GM12872 (cell line): Measurements from ENCODE around the gene LLGL1.

Experiments
- CTCF ChIP-seq: IDR thresholded peaks from 3 replicates; pipeline ENCODE4 v1.5.1; 2011; ENCODE audit warnings: low read depth, mild to moderate bottlenecking, low read length, moderate library complexity; ENCODE audit not compliant: insufficient read depth

LLGL1 gene

GRCh38 chr17:18254888-18255649 is 29.6 kb downstream of the LLGL1 start:
- no peak for TF ChIP-seq CTCF

GRCh38 chr17:18256351-18256750 is 30.9 kb downstream of the LLGL1 start:
- TF ChIP-seq CTCF: no peak

GRCh38 chr17:18256776-18257175 is 31.3 kb downstream of the LLGL1 start:
- no peak for TF ChIP-seq CTCF

GRCh38 chr17:18257268-18257981 is 32.0 kb downstream of the LLGL1 start:
- TF ChIP-seq CTCF: no peak

- TF ChIP-seq CTCF: no peak
Measured at GRCh38 chr17:18257982-18258355, 32.5 kb downstream of the LLGL1 start.

GRCh38 chr17:18258356-18259038 is 33.1 kb downstream of the LLGL1 start, which contains the start of gene FLII:
Gene FLII (minus strand): TSS chr17:18258738. CDS start chr17:18258690, 48 bp downstream.
- no peak for TF ChIP-seq CTCF

GRCh38 chr17:18259621-18260331 is 34.3 kb downstream of the LLGL1 start:
- TF ChIP-seq CTCF: no peak
